HFF-Myc (cell line): Measurements from ENCODE around the gene IMMP2L.

Source experiments
- DNase-seq: peaks from one replicate; pipeline ENCODE4 v3.0.0-alpha.2; 2011; ENCODE audit warnings: low read depth; ENCODE audit errors: extremely low read depth
- H3K4me3 ChIP-seq: replicated peaks from 2 replicates; pipeline ENCODE4 v1.5.1; 2011; ENCODE audit warnings: low read depth, mild to moderate bottlenecking, control low read depth, low read length
- CTCF ChIP-seq: IDR thresholded peaks from 2 replicates; pipeline ENCODE4 v1.5.1; 2012; ENCODE audit warnings: mild to moderate bottlenecking, low read depth, low read length, control low read depth; ENCODE audit errors: missing control alignments

The IMMP2L gene

DNA sequence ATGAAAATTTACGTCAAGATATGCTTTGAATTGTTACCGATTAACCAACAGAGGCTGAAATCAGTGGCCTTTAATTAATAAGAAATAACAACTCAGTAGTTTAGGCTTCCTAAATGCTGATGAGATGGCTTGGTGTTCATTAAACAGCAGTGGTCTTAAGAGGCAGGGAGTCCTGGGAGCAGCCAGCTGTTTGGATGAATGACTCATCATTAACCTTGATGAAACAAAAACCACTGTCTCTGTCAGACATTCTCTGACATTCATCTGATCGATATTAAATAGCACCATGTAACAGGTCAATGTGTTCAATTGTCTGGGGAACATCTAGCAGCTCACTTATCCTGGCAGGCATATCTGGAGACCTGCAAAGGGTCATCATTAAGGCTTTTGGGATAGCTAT is 705.6 kb downstream of the IMMP2L start:
- H3K4me3 ChIP-seq, result no peak overlapping the region
- no peak for DNase-seq
- no peak for TF ChIP-seq CTCF

- no peak overlapping the region for H3K4me3 ChIP-seq
- TF ChIP-seq CTCF, result no peak
- DNase-seq, result no peak
These were observed 707.6 kb downstream of the IMMP2L start for GRCh38 chr7:110854651-110855050.

DNA sequence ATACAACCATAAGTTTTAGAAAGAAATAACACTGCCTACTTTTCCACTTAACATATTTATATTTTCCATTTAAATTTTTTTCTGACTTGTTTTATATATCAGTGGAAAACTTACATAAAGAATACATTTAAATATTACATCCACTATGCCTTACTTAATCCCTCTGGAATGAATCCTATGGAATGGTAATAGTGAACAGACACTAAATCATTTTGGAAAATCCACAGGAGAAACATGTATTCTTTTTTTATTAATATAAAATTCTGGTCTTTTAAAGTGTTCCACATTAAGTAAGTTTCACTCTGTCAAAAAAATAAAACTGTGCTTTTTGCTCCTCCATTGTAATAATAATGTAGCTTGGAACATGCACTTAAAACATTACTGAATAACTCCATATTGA is 708.1 kb downstream of the IMMP2L start:
- DNase-seq, result no peak
- TF ChIP-seq CTCF, result no peak
- no peak overlapping the region for H3K4me3 ChIP-seq

DNA sequence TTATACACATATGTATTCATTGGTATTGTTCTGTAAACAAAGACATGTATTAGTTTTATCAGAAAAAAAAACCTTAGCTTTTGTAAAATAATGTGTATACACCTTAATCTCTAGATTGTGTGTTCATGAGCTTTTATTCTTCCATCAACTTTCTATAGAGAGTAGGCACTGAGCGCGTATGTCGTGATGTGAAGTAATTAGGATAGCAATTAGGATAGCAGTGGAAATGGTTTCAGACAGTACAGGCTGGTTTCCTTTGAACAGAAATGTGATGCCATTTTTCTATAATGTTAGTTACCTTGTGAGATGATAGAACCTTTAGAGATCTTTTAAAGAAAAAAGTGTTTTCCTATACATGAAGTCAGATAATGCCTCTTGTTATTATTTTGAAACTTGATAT is 709.0 kb downstream of the IMMP2L start:
- no peak for TF ChIP-seq CTCF
- H3K4me3 ChIP-seq, result no peak overlapping the region
- DNase-seq, result no peak

- no peak overlapping the region for H3K4me3 ChIP-seq
- DNase-seq, result no peak
- TF ChIP-seq CTCF, result no peak
These were observed 709.9 kb downstream of the IMMP2L start for GRCh38 chr7:110852156-110852940.

- no peak overlapping the region for H3K4me3 ChIP-seq
- DNase-seq, result no peak
- no peak for TF ChIP-seq CTCF
These were observed 712.1 kb downstream of the IMMP2L start for GRCh38 chr7:110850224-110850623.

DNA sequence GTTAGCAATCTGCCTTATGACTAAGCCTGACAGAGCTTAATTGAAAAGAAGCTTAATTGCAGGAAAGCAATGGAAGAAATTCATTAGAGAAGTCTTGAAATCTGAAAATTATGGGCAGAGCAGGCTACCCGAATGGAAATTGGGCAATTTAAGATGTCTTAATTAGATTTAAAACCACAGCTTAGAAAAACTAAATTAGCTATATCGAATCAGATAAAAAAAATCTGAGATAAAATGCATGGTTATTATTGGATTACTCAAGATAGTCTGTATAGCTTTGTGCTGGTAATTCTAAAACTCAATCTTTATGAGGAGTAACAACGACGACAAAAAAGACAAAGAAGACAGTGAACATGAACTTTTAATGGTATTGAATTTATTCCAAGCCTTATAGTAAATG is 719.5 kb downstream of the IMMP2L start:
- H3K4me3 ChIP-seq, result no peak overlapping the region
- DNase-seq, result no peak
- no peak for TF ChIP-seq CTCF
